Subcutaneous adipose tissue (tissue), 4 donors: ENCODE results near the gene GMDS. TPM values are rescaled to one million over a fixed set of nuclear protein-coding genes. Genes with fewer than 3 reads are reported as not detected.

Experiments used
- CTCF ChIP-seq: fragments of 450-650 bp; IDR thresholded peaks from one replicate; pipeline ENCODE4 v1.5.1; 2016; ENCODE audit warnings: low read depth, mild to moderate bottlenecking, control low read depth, antibody characterized with exemption, moderate library complexity
- total RNA-seq, 4 donors: library from RNA; depleted of rRNA; stranded (reverse); fragments of >200 nt; gene quantifications; one replicate each; pipeline ENCODE4 v1.1.0, GENCODE V29; 2016

GMDS gene
- total RNA-seq, 4 donors from 2014 or later = 10.1 to 17.3 (median 13.9) TPM

GRCh38 chr6:1736346-1737105, 508.9 kb downstream of the GMDS start:
- TF ChIP-seq CTCF = no peak

GRCh38 chr6:1735239-1735803, 510.1 kb downstream of the GMDS start:
- TF ChIP-seq CTCF = no peak

GRCh38 chr6:1730882-1731281, 514.5 kb downstream of the GMDS start:
- no peak for TF ChIP-seq CTCF

GRCh38 chr6:1729750-1730140, 515.7 kb downstream of the GMDS start:
- no peak for TF ChIP-seq CTCF

GRCh38 chr6:1729133-1729749, 516.2 kb downstream of the GMDS start:
- TF ChIP-seq CTCF = no peak

GRCh38 chr6:1726341-1726768, 519.0 kb downstream of the GMDS start:
- no peak for TF ChIP-seq CTCF

GRCh38 chr6:1724616-1725015, 520.8 kb downstream of the GMDS start:
- TF ChIP-seq CTCF = no peak
